MM.1S (cell line): ENCODE data around the gene FOXRED2.

Experiments
- DNase-seq: peaks from one replicate; pipeline ENCODE4 v3.0.0-alpha.2; 2015
- H2AFZ ChIP-seq: fragments of 300-600 bp; sonication (generic); 2 replicates; pipeline ENCODE4 v1.6.0; 2016; ENCODE audit warnings: antibody characterized with exemption, low read length
- H3F3A ChIP-seq: fragments of 300-600 bp; sonication (generic); 2 replicates; pipeline ENCODE4 v1.6.1; 2016; ENCODE audit warnings: mild to moderate bottlenecking, antibody characterized with exemption, low read length, moderate library complexity, mixed read lengths; ENCODE audit not compliant: insufficient read depth
- H3K27ac ChIP-seq: fragments of 300-600 bp; sonication (generic); 2 replicates; pipeline ENCODE4 v1.5.1; 2016; ENCODE audit warnings: mild to moderate bottlenecking, low read length
- H3K27me3 ChIP-seq: fragments of 300-600 bp; sonication (generic); replicated peaks from 2 replicates; pipeline ENCODE4 v1.6.0; 2016; ENCODE audit warnings: low read length; ENCODE audit not compliant: insufficient read depth
- H3K36me3 ChIP-seq: fragments of 300-600 bp; sonication (generic); replicated peaks from 2 replicates; pipeline ENCODE4 v1.6.1; 2016; ENCODE audit warnings: mild to moderate bottlenecking, low read length, mixed read lengths; ENCODE audit not compliant: insufficient read depth
- H3K4me1 ChIP-seq: fragments of 300-600 bp; sonication (generic); 2 replicates; pipeline ENCODE4 v1.6.1; 2016; ENCODE audit warnings: low read length, mixed read lengths
- H3K4me2 ChIP-seq: fragments of 300-600 bp; sonication (generic); 2 replicates; pipeline ENCODE4 v1.6.0; 2016; ENCODE audit warnings: low read depth, low read length
- H3K4me3 ChIP-seq: fragments of 300-600 bp; sonication (generic); 2 replicates; pipeline ENCODE4 v1.5.1; 2016; ENCODE audit warnings: low read length, mixed read lengths
- H3K79me2 ChIP-seq: fragments of 300-600 bp; sonication (generic); 2 replicates; pipeline ENCODE4 v1.6.1; 2016; ENCODE audit warnings: mixed run types, low read length, mixed read lengths
- H3K9ac ChIP-seq: fragments of 300-600 bp; sonication (generic); 2 replicates; pipeline ENCODE4 v1.6.1; 2016; ENCODE audit warnings: low read length, mixed read lengths
- H3K9me2 ChIP-seq: fragments of 300-600 bp; sonication (generic); replicated peaks from 2 replicates; pipeline ENCODE4 v1.6.1; 2016; ENCODE audit warnings: mild to moderate bottlenecking, low read length, mixed read lengths; ENCODE audit not compliant: insufficient read depth
- H3K9me3 ChIP-seq: fragments of 300-600 bp; sonication (generic); replicated peaks from 2 replicates; pipeline ENCODE4 v1.6.1; 2016; ENCODE audit warnings: mild to moderate bottlenecking, low read length, mixed read lengths; ENCODE audit not compliant: insufficient read depth
- H4K20me1 ChIP-seq: fragments of 300-600 bp; sonication (generic); 2 replicates; pipeline ENCODE4 v1.6.1; 2016; ENCODE audit warnings: mild to moderate bottlenecking, low read length, moderate library complexity, mixed read lengths; ENCODE audit not compliant: insufficient read depth
- CTCF ChIP-seq: fragments of 300-600 bp; sonication (generic); IDR thresholded peaks from 2 replicates; pipeline ENCODE4 v1.5.1; 2016; ENCODE audit warnings: antibody characterized with exemption, low read length, mixed read lengths
- EZH2 ChIP-seq: fragments of 300-600 bp; sonication (generic); optimal IDR thresholded peaks from 2 replicates; pipeline ENCODE3; 2017; ENCODE audit warnings: low read depth, mild to moderate bottlenecking, antibody characterized with exemption, low read length, mixed read lengths
- EZH2phosphoT487 ChIP-seq: fragments of 300-600 bp; sonication (generic); IDR thresholded peaks from 2 replicates; pipeline ENCODE4 v1.6.1; 2018; ENCODE audit warnings: antibody characterized with exemption, low read length

FOXRED2 gene

GRCh38 chr22:36532466-36532865, 25.6 kb upstream of the FOXRED2 start:
- H3K9ac ChIP-seq = no peak overlapping the region
- H2AFZ ChIP-seq = no peak overlapping the region
- no peak for DNase-seq
- peaks cover 6% of the 10 kb centered on the region; the same call in 1 of the 2 replicates for H3F3A ChIP-seq
- H3K27me3 ChIP-seq = peaks cover 11% of the 10 kb centered on the region
- H3K27ac ChIP-seq = no peak overlapping the region
- H3K4me3 ChIP-seq = no peak overlapping the region
- no peak for TF ChIP-seq EZH2
- no peak for TF ChIP-seq EZH2phosphoT487
- TF ChIP-seq CTCF = no peak
- H3K9me2 ChIP-seq = no peaks in the 10 kb centered on the region
- no peaks in the 10 kb centered on the region for H3K36me3 ChIP-seq
- H3K79me2 ChIP-seq = peaks cover 15% of the 10 kb centered on the region
- no peak overlapping the region for H3K4me2 ChIP-seq
- no peaks in the 10 kb centered on the region for H3K9me3 ChIP-seq
- 0 out of 2 replicates have a peak, but pooled peaks cover under 1% of the 10 kb centered on the region for H3K4me1 ChIP-seq
- no peaks in the 10 kb centered on the region for H4K20me1 ChIP-seq

GRCh38 chr22:36528795-36529751, 22.2 kb upstream of the FOXRED2 start, which contains the start of gene EIF3D:
Gene EIF3D, minus strand, starts transcription at chr22:36529166. Its CDS starts 3,045 bp downstream, at chr22:36526121.
- TF ChIP-seq EZH2phosphoT487 (no peak), CTCF (no peak), EZH2 (no peak)
- peak within 1 kb of the TSS; percentile 94 for H3K4me2 ChIP-seq
- no peaks in the 10 kb centered on the region for H3K9me2 ChIP-seq
- peak within 1 kb of the TSS; percentile 62 for H2AFZ ChIP-seq
- peaks cover 7% of the 10 kb centered on the region; the same call in 1 of the 2 replicates for H3K4me1 ChIP-seq
- H3K9ac ChIP-seq = peak within 1 kb of the TSS; percentile 87
- peak within 1 kb of the TSS; percentile 72; the same call in 1 of the 2 replicates for H3K27ac ChIP-seq
- H3F3A ChIP-seq = peaks cover 6% of the 10 kb centered on the region; the same call in 1 of the 2 replicates
- peak within 1 kb of the TSS; percentile 84 for H3K4me3 ChIP-seq
- peaks cover 22% of the 10 kb centered on the region for H3K36me3 ChIP-seq
- DNase-seq = peak; percentile 100
- H3K9me3 ChIP-seq = no peaks in the 10 kb centered on the region
- peaks cover 5% of the 10 kb centered on the region; the same call in 1 of the 2 replicates for H4K20me1 ChIP-seq
- H3K79me2 ChIP-seq = peaks cover 49% of the 10 kb centered on the region
- no peaks in the 10 kb centered on the region for H3K27me3 ChIP-seq

- H3K79me2 ChIP-seq = peaks cover 56% of the 10 kb centered on the region
- H3K27me3 ChIP-seq = no peaks in the 10 kb centered on the region
- peak overlapping the region; percentile 84 for H3K4me3 ChIP-seq
- peaks cover 6% of the 10 kb centered on the region; the same call in 1 of the 2 replicates for H3F3A ChIP-seq
- peak; percentile 27 for DNase-seq
- TF ChIP-seq EZH2 = no peak
- TF ChIP-seq CTCF = no peak
- no peak for TF ChIP-seq EZH2phosphoT487
- H2AFZ ChIP-seq = peak overlapping the region; percentile 36; the same call in 1 of the 2 replicates
- peak overlapping the region; percentile 94 for H3K4me2 ChIP-seq
- peaks cover 5% of the 10 kb centered on the region; the same call in 1 of the 2 replicates for H4K20me1 ChIP-seq
- peak overlapping the region; percentile 72; the same call in 1 of the 2 replicates for H3K27ac ChIP-seq
- H3K36me3 ChIP-seq = peaks cover 29% of the 10 kb centered on the region
- H3K9ac ChIP-seq = peak overlapping the region; percentile 87
- H3K9me3 ChIP-seq = no peaks in the 10 kb centered on the region
- H3K4me1 ChIP-seq = peaks cover 7% of the 10 kb centered on the region; the same call in 1 of the 2 replicates
- H3K9me2 ChIP-seq = no peaks in the 10 kb centered on the region
Measured at GRCh38 chr22:36528341-36528740, 21.5 kb upstream of the FOXRED2 start.
